GM21576 (cell line): ENCODE results near the gene RCN2.

Source experiments
- ATAC-seq: cut with Tn5 transposase; IDR thresholded peaks from one replicate; pipeline ENCODE4 v1.9.1; 2021; ENCODE audit warnings: mild to moderate bottlenecking, moderate library complexity; ENCODE audit not compliant: unreplicated experiment

The RCN2 gene

DNA sequence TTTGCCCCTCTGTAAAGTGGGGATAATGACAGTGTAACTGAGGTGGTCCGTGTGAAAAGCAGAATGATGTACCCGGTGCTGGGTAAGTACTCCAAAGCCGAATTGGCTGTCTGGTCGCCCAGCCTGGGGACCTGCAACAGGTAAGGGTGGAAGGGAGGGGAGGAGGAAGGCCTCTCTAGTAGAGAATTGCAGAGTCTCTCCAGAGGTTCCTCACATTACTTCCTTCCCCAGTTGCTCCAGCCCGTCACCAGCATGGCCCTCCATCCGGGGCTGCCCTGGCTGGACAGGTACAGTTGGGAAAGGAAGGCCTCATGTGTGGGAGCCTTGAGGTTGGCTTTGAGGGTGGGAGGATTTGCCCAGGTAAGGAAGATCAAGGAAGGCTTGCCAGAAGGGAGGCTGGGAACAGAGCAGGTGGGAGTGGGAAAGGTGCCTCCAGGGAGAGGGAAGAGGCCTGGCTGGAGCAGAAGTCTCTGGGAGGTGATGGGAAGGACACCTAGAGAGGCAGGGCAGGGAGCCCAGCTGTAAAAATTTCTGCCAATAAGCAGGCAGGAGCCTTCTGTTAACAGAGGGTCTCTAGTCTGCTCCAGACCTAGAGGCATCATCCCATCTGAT, 61.7 kb downstream of the RCN2 start:
- no peak for ATAC-seq

DNA sequence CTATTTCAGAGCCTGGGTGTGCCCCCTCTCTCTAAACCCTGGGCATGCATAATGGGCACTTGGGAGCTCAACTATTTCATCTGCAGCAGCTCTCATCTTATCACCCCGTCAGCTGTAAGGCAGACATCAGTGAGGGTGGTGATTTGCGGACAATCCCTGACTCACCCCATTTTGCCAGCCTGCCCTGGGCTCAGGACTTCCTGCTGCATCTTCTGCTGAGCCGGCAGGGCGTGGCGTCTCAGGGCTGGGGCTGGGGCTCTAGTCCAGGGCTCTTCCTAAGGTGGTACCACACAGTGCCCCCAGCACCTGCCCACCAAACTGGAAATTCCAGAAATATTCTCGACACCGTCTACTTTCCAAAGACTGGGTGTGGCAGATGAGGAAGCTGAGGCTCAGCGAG, 62.5 kb downstream of the RCN2 start:
- ATAC-seq: no peak

DNA sequence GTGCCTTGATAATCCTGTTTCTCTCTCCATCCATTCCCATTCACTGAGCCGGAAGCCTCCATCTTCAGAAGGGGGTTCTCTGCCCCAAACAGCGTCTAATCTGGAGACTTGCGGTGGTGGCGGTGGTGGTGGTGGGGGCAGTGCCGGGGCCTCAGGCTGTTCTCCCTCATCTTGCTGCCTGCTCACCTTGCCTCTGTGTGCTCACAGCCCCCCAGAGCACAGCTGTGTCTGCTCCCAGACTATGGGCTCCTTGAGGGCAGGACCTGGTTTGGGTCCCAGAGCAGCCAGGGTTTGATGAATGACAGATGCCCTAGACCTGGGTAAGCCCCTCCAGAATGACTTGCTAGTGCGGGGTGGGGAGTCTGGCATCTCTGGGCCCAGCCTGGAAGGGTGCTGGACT, 62.9 kb downstream of the RCN2 start:
- no peak for ATAC-seq

DNA sequence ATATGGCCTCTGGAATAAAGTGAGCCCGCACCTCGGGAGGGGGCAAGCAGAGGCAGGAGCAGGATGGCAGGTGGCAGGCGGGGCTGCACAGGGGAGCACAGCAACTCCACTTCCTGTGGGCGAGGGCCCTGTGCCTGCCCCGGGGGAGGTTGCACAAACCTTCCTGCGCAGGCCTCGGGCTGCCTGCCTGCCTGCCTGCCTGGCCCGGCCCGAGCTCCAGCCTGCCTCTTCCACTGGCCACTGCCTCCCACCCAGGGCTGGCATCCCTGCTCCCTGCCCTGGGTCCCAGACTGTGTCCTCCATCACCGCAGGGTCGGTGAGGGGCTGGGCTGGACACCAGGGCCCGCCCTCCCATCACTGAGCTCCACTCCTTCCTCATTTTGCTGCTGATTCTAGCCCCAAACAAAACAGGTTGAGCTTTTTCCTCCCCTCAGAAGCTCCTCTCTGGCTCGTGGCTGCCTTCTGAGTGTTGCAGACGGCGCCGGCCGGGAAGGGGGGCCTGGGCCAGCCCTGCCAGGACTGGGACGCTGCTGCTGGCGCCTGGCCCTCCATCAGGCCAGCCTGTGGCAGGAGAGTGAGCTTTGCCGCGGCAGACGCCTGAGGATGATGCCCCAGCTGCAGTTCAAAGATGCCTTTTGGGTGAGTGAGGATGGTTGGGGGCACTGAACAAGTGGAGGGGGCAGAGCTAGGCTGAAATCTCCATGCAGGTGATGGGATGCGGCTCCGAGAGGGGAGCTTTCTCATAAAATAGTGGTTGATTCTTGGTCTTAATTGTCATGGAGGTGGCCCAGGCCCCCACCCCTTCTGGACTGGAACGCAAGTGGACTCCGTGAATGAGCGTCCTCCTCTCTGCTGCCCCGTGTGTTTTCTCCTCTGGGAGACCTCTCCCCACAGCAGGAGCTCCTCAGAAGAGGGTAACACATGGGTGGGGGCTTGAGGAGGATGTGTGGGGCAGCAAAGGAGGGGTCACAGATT, 63.7 kb downstream of the RCN2 start, which contains the start of gene PSTPIP1:
TSS of gene PSTPIP1 (plus strand) at position 156 of the 975 bp plus-strand sequence. CDS start at position 604, 448 bp downstream.
- ATAC-seq: no peak

DNA sequence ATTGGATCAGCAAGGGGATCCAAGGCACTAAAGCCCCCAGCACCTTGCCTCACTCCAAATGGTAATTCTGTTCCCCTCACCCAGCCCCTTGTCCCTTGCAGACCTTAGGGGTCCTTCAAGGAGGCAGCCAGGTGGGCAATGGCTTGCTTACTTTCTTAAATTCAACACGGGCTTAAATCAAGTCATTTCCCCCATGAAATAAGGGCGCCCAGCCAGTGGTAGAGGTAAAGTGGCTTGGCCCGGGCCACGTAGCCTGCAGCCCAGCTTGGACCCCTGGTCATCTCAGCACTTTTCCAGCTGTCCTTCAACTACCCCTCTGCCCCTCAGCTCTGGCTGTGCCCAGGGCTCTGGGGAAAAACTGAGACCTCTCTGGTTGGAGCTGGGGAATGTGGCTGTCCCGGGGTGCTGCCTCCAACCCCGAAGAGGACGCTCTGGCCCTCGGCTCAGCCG, 64.6 kb downstream of the RCN2 start:
- no peak for ATAC-seq

DNA sequence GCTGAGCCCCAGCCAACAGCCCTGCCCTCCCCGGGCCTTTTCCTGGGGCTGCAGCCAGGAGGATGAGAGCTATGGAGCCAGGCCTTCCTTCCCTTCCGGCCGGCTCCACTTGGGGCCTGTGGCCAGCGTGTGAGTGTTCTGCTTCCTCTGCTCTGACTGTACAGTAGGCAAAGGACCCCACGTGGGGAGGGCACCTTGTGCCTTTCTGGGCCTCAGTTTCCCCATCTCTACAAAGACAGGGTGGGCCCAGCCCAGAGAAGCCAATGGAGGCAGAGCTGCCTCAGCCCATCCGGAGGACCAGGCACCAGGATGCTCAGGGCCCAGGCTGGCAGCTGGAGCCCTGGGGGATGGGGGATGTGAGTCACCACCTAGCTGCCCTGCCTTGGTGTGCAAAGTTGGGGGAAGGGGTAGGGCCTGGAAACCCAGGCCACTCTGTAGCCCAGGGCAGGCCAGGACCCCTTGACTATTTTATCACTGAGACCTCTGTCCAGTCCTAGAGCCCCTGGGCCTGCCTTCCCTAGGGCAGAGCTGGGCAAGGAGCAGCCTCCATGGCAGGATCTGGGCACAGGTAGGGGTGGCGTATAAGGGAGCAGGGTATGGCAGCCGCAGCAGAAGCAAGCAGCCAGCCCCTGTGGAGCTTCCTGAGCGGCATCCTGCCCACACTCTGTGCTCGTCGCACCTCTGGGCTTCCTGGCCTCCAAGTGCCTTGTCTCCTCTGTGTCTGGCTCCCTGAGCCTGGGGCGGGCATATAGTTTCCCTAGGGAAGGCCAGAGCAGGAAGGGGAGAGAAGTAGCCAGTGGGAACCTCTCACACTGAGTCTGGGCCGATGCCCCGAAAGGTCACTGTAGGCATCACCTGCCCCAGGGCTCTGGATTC, 65.2 kb downstream of the RCN2 start:
- ATAC-seq: no peak

DNA sequence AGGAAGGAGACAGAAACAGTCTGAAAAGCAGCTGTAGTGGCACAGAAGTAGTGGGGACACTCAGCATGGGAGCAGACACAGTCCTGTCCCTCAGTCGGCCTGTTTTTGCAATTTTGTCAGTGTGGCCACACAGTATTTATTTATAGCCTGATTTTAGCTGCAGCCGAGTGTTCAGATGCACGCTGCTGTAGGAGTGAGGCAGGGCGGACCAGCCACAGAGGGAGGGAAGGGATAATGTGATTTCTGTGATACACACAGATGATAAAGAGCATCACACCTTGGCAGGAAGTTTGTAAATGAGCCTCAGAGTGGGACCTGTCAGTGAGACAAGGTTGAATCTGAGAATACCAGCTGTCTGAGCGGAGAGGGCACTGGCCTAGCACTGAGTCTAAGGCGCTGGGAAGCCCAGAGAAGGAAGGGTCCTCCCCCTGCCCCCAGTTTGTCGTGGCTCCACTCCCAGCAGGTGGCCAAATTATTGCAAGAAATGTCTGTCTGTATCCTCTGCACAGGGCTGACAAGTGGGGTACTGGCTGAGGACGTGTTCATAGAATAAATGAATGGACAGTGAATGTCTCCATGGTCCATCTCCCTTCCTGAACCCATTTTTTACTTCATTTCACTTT, 67.2 kb downstream of the RCN2 start:
- ATAC-seq: no peak

DNA sequence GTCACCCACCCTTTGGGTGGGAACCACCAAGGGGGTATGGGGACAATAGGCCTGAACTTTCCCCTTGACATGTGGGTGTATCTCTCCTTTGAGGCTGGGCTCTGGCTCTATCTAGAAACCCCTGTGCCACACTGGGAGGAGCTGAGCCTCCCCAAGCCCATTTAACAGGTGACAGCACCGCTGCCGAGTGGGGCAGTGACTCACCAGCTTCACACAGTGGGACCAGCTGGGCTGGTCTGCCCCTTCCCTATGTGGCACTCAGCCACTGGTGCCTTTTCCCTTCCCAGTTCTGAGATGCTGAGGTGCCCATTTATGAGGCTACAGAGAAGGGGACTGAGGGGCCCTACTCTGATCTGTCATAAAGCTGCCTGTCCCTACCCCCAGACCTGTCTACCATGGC, 68.4 kb downstream of the RCN2 start:
- ATAC-seq: no peak

DNA sequence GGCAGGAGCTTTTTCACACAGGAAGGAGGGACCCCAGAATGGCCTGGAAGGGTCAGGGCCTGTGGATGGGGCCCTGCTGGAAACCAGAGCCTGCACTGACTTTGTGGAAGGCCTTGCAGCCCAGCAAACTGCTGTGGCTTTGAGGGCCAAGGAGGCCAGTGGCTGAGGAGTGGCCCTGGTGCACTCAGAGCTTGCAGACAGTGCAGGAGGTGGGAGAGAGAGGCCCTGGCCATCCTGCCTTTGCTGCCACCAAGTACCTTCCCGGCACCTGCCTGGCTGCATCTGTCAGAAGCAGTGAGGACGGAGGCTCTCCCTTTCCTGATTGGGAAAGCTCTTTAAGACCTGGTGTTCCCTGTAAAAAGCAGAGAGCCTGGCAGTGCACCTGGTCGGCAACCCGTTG, 69.8 kb downstream of the RCN2 start:
- no peak for ATAC-seq

DNA sequence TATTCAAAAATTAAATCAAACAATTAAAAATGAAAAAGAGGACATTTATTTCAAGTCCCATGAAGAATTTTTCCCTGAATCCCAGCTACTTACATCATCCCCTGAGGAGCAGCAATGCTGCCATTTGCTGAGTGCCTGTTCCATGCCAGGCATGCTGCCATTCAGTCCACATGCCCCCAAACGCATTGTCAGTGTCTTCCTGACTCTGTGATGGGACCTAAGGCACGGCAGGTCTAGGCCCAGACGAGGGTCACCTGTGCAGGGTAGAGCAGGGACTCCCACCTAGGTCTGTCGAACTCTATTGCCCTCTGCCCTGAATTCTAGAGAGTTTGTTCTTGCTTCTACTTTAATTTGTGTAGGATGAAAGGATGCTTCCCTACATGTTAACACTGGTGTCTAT, 70.4 kb downstream of the RCN2 start:
- no peak for ATAC-seq

DNA sequence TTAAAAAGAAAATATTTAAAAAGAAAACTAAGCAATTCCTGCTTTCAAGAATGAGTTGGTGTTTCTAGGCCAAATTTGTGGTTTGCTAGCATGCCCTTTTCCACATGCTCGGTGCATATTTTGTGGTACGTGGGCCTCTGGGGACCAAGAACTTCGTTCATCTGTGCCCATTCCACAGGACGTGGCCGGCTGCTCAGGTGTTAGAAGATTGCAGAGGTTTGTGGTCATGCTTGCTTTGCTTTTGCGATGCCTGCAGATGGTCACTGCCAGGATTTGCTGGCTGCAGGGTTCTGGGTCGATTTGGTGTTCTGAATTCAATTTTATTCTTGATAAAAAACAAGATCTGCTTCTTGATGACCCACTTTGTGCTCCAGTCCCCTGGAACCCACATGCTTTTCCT, 70.9 kb downstream of the RCN2 start:
- no peak for ATAC-seq

DNA sequence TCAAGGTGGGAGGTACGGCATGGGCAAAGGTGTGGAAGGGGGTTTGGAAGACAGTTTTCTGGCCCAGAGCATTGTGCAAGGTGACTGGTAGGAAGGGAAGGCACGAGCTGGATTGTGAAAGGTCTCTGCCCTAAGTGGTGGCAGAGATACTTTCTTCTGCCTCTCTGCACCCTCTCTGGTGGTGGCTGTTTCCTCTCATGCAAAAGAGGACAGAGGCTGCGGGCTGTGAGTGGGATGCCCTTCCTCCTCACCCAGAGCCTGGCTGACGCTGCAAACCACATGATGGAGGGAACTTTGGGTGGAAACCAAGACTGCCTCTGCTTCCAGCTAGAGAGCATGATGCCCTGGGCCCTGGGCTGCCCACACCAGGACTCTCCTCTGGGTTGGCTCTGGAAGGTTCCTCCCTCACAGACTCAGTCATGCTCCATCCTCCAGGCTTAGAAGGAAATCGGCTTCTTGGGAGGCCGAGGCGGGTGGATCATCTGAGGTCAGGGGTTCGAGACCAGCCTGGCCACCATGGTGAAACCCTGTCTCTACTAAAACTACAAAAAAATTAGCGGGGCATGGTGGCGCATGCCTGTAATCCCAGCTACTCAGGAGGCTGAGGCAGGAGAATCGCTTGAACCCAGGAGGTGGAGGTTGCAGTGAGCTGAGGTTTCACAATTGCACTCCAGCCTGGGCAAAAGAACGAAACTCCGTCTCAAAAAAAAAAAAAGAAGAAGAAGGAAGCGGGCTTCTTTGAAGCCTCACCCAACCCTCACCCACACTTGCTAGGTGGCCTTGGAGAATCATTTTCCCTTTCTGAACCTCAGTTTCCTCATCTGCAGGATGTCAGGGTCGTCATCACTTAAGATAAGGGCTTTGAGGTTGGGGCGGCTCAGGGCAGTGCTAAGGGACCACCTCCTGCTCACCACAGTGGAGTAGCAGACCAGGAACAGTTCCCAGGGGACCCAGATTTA, 71.7 kb downstream of the RCN2 start:
- peak; percentile 75 for ATAC-seq
